ENCODE measurements around the gene COL4A1.

COL4A1 gene

DNA sequence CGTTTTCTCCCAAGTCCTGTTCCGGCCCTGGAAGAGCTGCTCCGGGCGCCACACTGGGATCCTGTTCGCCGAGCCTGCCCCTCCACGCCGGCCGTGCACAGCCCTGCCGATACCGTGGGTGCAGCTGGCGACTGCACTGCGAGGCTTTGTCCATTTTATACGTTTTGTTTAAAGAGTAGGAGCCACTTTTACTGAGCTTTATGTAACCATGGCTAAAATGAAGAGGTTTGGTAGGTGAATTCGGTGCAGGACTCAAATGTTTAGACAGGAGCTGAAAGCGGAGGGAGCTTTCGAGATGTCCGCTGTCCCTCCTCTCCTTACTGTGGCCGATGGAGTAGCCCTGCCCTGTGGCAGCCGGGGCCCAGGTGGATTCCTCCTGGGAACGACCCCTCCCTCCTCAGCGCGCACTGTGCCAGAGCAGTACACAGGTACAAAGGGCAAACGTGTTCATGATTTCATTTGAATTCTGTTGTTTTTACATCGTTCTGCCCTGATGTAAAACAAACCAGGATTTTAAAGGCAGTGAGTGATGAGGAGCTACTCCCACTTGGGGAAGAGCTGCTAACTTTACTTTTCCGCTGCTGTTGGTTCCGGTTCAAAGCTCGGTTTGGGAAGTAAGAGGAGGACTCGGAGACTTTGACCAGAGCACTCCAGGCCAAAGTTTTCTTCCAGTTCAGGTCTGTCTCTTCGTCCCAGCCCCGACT lies 1.9 kb upstream of the COL4A1 start:
- no peak for DNase-seq (ENCODE audit: low spot score)

DNA sequence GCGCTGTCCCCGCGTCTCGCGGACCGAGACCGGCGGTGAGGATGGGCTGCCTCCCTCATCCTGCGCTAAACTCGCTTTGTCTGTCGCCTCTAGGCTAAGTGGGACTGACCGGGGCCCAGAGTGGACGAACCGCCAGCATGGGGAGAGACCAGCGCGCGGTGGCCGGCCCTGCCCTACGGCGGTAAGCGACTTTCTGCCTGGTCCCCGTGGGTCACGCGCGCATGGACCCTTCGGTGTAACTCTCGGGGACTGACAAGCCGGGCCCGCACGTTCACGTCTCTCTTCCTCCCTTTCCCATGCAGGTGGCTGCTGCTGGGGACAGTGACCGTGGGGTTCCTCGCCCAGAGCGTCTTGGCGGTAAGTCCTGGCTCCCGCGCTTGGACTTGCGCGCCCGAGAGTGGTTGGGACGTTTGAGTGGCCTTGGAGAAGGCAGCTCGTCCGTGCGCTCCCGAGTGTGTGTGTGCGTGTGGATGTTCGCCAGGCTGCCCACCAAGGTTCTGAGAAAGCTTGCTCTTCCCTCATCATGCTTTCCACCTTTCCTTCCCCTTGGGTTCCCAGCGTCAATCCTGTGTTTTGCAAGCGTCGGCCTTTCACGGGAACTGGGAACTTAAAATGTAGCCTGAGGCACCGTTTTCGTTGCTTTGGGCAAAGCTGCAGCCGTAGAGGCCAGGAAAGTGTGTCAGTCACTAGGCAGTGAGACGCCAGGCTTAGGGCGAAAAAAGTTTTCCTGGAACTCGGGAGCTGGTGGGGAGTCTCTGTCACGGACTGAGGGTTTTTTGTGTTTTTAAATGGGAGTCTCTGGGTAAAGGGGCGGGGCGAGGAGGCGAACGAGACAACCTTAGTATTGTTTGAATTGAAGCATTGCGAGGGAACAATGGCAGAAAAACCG lies 1.1 kb upstream of the COL4A1 start:
- DNase-seq (ENCODE audit: low spot score), result no peak

- no peak for DNase-seq (ENCODE audit: low spot score)
These were observed 507 bp downstream of the COL4A1 start for GRCh38 chr13:110306340-110306959.

DNA sequence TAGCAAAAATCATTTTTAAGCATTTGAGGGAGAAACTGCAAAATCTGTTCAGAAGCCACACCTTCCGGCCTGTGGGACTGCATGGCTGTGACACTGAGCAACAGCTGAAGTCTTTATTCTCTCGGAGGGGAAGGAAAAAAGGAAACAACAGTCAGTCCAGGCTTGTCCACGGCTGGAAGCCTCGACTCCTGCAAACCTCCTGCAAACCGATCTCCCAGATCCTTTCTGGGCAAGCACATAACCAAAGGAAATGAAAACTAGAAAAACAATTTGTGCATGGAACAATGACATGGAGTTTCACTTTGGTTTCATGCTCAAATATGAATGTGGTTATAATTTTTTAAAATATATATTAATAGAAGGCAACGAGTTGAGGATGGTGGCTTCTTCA lies 1.0 kb downstream of the COL4A1 start:
- DNase-seq (ENCODE audit: low spot score), result no peak

- no peak for DNase-seq (ENCODE audit: low spot score)
These were observed 1.4 kb downstream of the COL4A1 start for GRCh38 chr13:110305544-110305943.

DNA sequence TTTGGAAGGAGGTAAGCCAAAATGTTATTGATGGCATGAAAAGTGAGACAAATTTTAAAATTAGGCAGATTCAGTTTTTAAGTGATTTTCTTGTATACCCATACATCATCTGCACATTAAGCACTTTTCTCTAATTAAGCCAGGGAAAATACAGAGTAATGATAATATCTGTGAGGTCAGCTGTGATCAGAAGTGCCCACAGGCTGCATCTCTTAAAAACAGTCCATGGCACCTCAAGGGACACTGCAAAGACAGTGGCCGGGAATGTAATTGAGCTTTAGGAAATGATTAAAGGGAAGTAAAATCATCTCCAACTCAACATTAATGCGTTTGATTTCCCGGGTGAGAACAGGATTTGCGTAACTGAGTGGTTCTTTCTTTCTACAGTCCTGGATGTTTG lies 2.0 kb downstream of the COL4A1 start:
- no peak for DNase-seq (ENCODE audit: low spot score)

DNA sequence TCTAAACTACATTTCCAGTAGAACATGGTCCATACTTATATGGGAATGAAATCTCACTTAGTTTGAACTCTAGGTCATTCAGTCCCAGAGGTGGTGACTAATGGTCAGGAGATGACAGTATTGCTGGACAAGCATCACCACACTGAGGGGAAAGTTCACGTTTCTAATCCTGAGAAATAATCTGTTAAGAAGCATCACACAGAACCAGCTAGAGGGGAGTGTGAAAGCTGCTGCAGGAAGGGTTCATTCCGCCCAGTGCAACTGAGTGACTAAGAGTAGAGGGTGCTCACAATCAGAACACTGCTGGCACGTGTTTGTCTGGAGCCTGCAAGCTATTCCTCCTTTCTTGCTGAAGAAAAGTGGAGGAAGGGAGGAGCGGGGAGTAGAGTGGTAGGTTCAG lies 2.7 kb downstream of the COL4A1 start:
- peak; percentile 1 for DNase-seq (ENCODE audit: low spot score)

DNA sequence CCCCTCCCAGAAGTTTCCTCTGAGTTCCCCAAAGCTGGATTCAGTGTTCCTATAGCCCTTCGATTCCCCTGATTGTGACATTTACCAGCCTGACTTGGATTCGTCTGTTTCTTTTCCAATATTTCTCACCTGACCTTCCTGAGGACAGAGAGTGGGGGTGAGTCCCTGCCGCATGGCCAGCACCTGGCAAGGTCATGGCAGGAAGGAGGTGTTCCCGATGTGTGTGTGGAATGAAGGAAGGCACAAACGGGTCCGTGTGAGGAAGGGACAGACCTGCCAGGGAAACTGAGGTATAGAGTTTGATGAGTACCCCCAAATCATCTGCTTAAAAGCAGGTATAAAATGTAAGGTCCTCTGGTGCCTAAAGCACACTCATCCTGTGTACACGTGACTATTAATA lies 3.3 kb downstream of the COL4A1 start:
- no peak for DNase-seq (ENCODE audit: low spot score)

DNA sequence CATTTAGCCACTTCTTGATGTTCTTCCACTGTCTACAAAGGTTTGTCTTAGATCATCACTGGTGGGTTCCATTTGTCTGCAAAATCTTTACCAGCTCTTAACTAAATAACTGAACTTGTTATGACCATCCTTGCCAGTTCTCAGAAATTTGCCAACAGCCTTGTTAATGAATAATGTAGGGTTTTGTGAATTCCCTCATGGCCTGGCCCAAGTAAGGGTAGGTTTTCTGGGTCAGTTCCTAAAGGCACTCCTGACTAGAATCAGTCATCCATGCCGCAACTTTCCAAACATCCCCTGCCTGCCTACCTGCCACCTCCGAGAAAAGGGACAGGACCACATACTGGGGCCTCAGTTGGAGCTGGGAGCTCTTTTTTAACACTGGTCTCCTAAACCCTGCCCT lies 4.0 kb downstream of the COL4A1 start:
- DNase-seq (ENCODE audit: low spot score), result no peak

GRCh38 chr13:110301606-110302553 lies 5.1 kb downstream of the COL4A1 start:
- no peak for DNase-seq (ENCODE audit: low spot score)

GRCh38 chr13:110301083-110301482 lies 5.9 kb downstream of the COL4A1 start:
- DNase-seq (ENCODE audit: low spot score), result no peak

- no peak for DNase-seq (ENCODE audit: low spot score)
These were observed 6.7 kb downstream of the COL4A1 start for GRCh38 chr13:110300090-110300815.

- DNase-seq (ENCODE audit: low spot score), result no peak
These were observed 7.6 kb downstream of the COL4A1 start for GRCh38 chr13:110299283-110299840.

DNA sequence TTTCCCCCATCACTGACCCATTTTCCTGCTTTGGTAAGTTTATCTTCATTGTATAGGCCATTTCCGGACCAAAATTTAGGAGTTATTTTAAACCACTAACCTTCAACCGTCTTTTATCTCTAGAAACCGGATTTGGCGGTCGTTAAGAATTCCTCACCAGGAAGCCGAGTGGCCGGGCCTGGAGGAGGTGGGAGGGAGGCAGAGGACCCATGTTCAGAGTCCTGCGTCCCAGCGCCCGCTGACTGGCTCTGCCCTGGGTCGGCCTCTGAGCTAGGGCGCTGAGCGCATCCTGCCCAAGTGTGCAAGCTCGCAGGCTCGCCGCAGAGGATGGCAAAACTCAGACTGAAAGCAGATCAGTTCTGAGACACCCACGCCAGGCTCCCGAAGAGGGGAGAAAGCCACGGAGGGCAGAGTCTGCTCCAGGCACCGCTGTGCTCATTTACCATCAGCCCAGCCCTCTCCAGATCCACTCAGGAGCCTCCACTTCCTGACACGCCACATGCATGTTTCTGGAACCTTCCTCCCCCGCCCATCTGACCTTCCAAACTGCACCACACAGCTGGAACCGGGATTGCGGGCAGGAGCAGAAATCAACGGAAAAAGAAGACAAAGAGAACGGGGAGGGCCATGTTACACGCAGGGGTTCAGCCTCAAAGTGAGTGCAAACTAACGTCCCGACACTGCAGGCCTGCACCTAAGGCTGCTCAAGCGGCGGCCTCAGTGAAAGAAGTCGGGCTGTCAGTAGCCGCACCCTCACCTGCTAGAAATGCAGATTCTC lies 8.3 kb downstream of the COL4A1 start:
- DNase-seq (ENCODE audit: low spot score), result no peak

- no peak for DNase-seq (ENCODE audit: low spot score)
These were observed 9.0 kb downstream of the COL4A1 start for GRCh38 chr13:110297766-110298504.

DNA sequence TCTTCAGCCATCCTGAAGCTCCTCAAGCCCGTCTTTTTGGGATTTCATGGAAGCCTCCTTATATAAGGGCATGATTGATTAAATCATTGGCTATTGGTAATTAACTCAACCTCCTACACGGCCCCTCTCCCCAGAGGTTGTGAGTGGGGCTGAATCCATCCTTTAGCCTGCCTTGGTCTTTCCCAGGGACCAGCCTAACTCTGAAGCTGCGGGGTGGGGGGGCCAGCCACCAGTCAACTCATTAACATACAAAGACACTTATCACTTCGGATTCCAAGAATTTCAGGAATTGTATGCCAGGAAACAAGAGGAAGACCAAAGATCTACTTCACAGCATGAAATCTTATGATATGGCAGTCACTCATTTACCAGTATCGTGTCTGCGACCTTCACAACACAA lies 9.9 kb downstream of the COL4A1 start:
- no peak for DNase-seq (ENCODE audit: low spot score)

GRCh38 chr13:110294622-110295021 lies 12.3 kb downstream of the COL4A1 start:
- DNase-seq (ENCODE audit: low spot score), result no peak

DNA sequence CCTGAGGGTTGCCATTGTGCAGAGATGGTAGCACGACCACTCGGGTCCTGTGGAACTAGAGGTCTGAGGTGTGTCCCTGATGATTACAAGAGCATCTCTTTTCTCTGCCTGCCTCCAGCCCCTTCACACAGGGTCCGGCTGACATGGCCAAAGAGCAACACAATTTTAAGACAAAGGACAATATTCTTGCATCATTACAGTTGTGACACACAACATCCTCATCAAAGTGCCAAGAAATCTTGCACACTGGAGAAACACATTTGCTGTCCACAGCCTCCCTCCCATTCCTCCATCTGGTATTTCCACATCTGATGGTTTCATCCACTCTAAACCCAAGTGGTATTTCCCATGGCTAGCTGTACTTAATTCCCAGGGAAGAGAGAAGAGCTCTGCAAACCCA lies 12.8 kb downstream of the COL4A1 start:
- no peak for DNase-seq (ENCODE audit: low spot score)

- DNase-seq (ENCODE audit: low spot score), result no peak
These were observed 13.3 kb downstream of the COL4A1 start for GRCh38 chr13:110293649-110294048.
